Osteocyte (in vitro differentiated cells): Measurements from ENCODE around the gene MYO1F. TPM values are rescaled to one million over a fixed set of nuclear protein-coding genes. Genes with fewer than 3 reads are reported as not detected.

ENCODE experiments used
- DNase-seq: peaks from one replicate; pipeline ENCODE4 v3.0.0; 2021; ENCODE audit warnings: mixed read lengths; ENCODE audit not compliant: unreplicated experiment; ENCODE audit errors: extremely low spot score
- H3K27ac Mint-ChIP-seq: one replicate; pipeline ENCODE4 v1.8.0; 2021; ENCODE audit warnings: mild to moderate bottlenecking, mixed read lengths; ENCODE audit not compliant: unreplicated experiment
- H3K27me3 Mint-ChIP-seq: one replicate; pipeline ENCODE4 v1.8.0; 2021; ENCODE audit warnings: mixed read lengths; ENCODE audit not compliant: unreplicated experiment
- H3K36me3 Mint-ChIP-seq: one replicate; pipeline ENCODE4 v1.8.0; 2021; ENCODE audit warnings: mixed read lengths; ENCODE audit not compliant: unreplicated experiment
- H3K4me1 Mint-ChIP-seq: one replicate; pipeline ENCODE4 v1.8.0; 2021; ENCODE audit warnings: mixed read lengths; ENCODE audit not compliant: unreplicated experiment
- H3K4me3 Mint-ChIP-seq: one replicate; pipeline ENCODE4 v1.8.0; 2021; ENCODE audit warnings: mild to moderate bottlenecking, moderate library complexity, mixed read lengths; ENCODE audit not compliant: unreplicated experiment
- H3K9me3 Mint-ChIP-seq: one replicate; pipeline ENCODE4 v1.8.0; 2021; ENCODE audit warnings: mixed read lengths; ENCODE audit not compliant: unreplicated experiment
- CTCF ChIP-seq: fragments of 200-600 bp; sonication (generic); IDR thresholded peaks from 2 replicates; pipeline ENCODE4 v1.5.0; 2021; ENCODE audit warnings: antibody characterized with exemption, mild to moderate bottlenecking, moderate library complexity
- total RNA-seq: library from RNA; stranded (reverse); gene quantifications from 2 replicates; pipeline ENCODE4 v1.2.1, GENCODE V29; 2021

The MYO1F gene
- total RNA-seq, 1 donor from 2014 or later: 0.43 TPM

GRCh38 chr19:8550070-8550469 is 27.2 kb downstream of the MYO1F start:
- no peak for DNase-seq
- H3K36me3 Mint-ChIP-seq: peaks cover 6% of the 10 kb centered on the region
- no peak for TF ChIP-seq CTCF
- H3K27me3 Mint-ChIP-seq: no peaks in the 10 kb centered on the region
- H3K9me3 Mint-ChIP-seq: no peaks in the 10 kb centered on the region
- no peak overlapping the region for H3K4me3 Mint-ChIP-seq
- H3K27ac Mint-ChIP-seq: no peak overlapping the region
- H3K4me1 Mint-ChIP-seq: no peaks in the 10 kb centered on the region

GRCh38 chr19:8545743-8546142 is 31.5 kb downstream of the MYO1F start:
- Mint-ChIP-seq H3K4me3 (no peak overlapping the region), H3K27ac (no peak overlapping the region), H3K9me3 (no peaks in the 10 kb centered on the region), H3K27me3 (no peaks in the 10 kb centered on the region), H3K36me3 (peaks cover 6% of the 10 kb centered on the region), H3K4me1 (no peaks in the 10 kb centered on the region)
- no peak for TF ChIP-seq CTCF
- DNase-seq: no peak

- H3K27ac Mint-ChIP-seq: no peak overlapping the region
- no peak overlapping the region for H3K4me3 Mint-ChIP-seq
- no peaks in the 10 kb centered on the region for H3K4me1 Mint-ChIP-seq
- H3K36me3 Mint-ChIP-seq: peaks cover 6% of the 10 kb centered on the region
- no peaks in the 10 kb centered on the region for H3K27me3 Mint-ChIP-seq
- TF ChIP-seq CTCF: no peak
- H3K9me3 Mint-ChIP-seq: no peaks in the 10 kb centered on the region
- no peak for DNase-seq
Measured at GRCh38 chr19:8544168-8544567, 33.1 kb downstream of the MYO1F start.

GRCh38 chr19:8539621-8540149 is 37.6 kb downstream of the MYO1F start:
- no peaks in the 10 kb centered on the region for H3K27me3 Mint-ChIP-seq

GRCh38 chr19:8537099-8537498 is 40.1 kb downstream of the MYO1F start:
- no peak for DNase-seq
- no peaks in the 10 kb centered on the region for H3K9me3 Mint-ChIP-seq
- no peak overlapping the region for H3K27ac Mint-ChIP-seq
- H3K4me3 Mint-ChIP-seq: no peak overlapping the region
- H3K4me1 Mint-ChIP-seq: no peaks in the 10 kb centered on the region
- TF ChIP-seq CTCF: no peak
- H3K27me3 Mint-ChIP-seq: no peaks in the 10 kb centered on the region
- H3K36me3 Mint-ChIP-seq: peaks cover 2% of the 10 kb centered on the region

More at GRCh38 chr19:8539621-8540149, 37.6 kb downstream of the MYO1F start:
- H3K27ac Mint-ChIP-seq: no peak overlapping the region
- no peak overlapping the region for H3K4me3 Mint-ChIP-seq
- H3K9me3 Mint-ChIP-seq: no peaks in the 10 kb centered on the region
- H3K36me3 Mint-ChIP-seq: peaks cover 2% of the 10 kb centered on the region
- no peak for DNase-seq
- no peak for TF ChIP-seq CTCF
- H3K4me1 Mint-ChIP-seq: no peaks in the 10 kb centered on the region
